Activated CD8-positive, alpha-beta memory T cell treated with anti-CD3 and anti-CD28 coated beads, Interleukin-2, amount 10 ng/mL, durations not matched to agents 7 days and 5 days (primary cell): ENCODE measurements around the gene MBLAC2. TPM values are rescaled to one million over a fixed set of nuclear protein-coding genes. Genes with fewer than 3 reads are reported as not detected.

Experiments used
- ATAC-seq: fragments of 150-1000 bp; cut with Tn5 transposase; one replicate; pipeline ENCODE4 v1.10.0; 2021; ENCODE audit warnings: moderate library complexity
- CTCF ChIA-PET: fragments of 350-600 bp; sonication (Branson Sonifier 250); formaldehyde crosslinking; loops from one replicate; lab custom pipeline; 2021; ENCODE audit warnings: antibody characterized with exemption; lab: Charles Lee
- DNase-seq: peaks from one replicate; pipeline ENCODE4 v3.0.0-alpha.2; 2020
- H3K27ac Mint-ChIP-seq: one replicate; pipeline ENCODE4 v1.8.0; 2021; ENCODE audit warnings: mild to moderate bottlenecking, mixed read lengths
- H3K27me3 Mint-ChIP-seq: one replicate; pipeline ENCODE4 v1.8.0; 2021; ENCODE audit warnings: mixed read lengths
- H3K36me3 Mint-ChIP-seq: one replicate; pipeline ENCODE4 v1.8.0; 2021; ENCODE audit warnings: mild to moderate bottlenecking, mixed read lengths
- H3K4me1 Mint-ChIP-seq: one replicate; pipeline ENCODE4 v1.8.0; 2021; ENCODE audit warnings: mixed read lengths
- H3K4me3 Mint-ChIP-seq: one replicate; pipeline ENCODE4 v1.8.0; 2021; ENCODE audit warnings: mild to moderate bottlenecking, moderate library complexity, mixed read lengths
- H3K9me3 Mint-ChIP-seq: one replicate; pipeline ENCODE4 v1.8.0; 2022; ENCODE audit warnings: low read depth, mixed read lengths
- total RNA-seq, 2 experiments: library from RNA; stranded (reverse); gene quantifications; one replicate each; pipeline ENCODE4 v1.2.3, GENCODE V29; 2021

The MBLAC2 gene
- total RNA-seq, 2 experiments from 2014 or later: 4.7 to 6.0 TPM

DNA sequence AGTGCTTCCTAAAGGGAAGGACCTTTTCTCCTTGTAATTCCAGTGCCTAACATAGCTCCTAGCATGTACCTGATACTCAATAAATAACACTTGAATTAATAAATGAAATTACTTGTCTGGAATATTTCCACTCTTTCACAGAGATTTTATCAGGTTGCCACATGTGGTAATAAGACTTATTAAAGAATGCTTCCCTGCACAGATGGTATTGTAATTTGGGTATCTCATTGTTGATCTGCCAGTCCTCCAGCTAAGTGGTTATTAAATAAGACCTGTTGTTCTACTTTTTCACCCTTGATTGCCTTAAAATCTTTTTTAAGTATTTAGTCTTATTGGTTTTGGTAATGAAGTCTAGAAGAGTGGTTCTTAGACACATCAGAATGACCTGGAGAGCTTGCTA, 36.9 kb downstream of the MBLAC2 start:
- no peak overlapping the region for H3K27ac Mint-ChIP-seq
- no peak for ATAC-seq
- H3K4me3 Mint-ChIP-seq: no peak overlapping the region

DNA sequence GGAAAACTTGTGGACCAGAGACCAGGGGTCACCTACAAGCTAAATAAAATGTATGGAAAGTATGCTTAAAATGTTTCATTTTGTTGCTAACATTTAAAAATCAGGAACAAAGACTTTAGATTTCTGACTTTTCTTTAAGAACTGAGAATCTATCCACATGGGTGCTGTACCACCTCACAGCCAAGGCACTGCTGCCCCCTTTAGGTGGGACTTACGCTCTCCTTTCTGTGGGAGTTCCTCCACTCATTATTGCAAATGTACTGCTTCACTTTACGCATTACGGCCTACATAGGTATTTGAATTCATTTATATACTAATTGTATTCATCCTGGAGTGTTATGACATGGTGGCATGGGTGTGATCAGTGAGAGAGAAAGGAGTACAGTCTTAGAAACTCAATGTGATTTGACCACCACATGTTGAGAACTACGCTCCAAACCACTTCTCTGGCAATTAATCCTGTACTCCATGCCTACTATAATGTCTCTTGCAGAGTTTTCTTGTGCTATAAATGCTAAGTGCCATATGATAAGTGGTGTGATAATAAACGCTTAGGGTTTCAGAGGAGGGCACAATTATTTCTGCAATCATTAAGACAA, 40.4 kb downstream of the MBLAC2 start:
- Mint-ChIP-seq H3K4me1 (no peaks in the 10 kb centered on the region), H3K4me3 (no peak overlapping the region), H3K9me3 (no peaks in the 10 kb centered on the region), H3K27ac (no peak overlapping the region), H3K27me3 (peaks cover 18% of the 10 kb centered on the region), H3K36me3 (no peaks in the 10 kb centered on the region)
- ATAC-seq (peak; percentile 68), DNase-seq (peak; percentile 63)
- CTCF ChIA-PET: interaction anchor here (0.8 to 0.9 kb wide), 2 partner anchors 40 to 1708 kb away, joined by 3 read pairs; partner anchors contain the start of genes MBLAC2 and POLR3G

More for the DNA sequence above, 36.9 kb downstream of the MBLAC2 start:
- peaks cover 18% of the 10 kb centered on the region for H3K27me3 Mint-ChIP-seq
- H3K4me1 Mint-ChIP-seq: peaks cover 8% of the 10 kb centered on the region
- no peaks in the 10 kb centered on the region for H3K9me3 Mint-ChIP-seq
- CTCF ChIA-PET: interaction anchor here (1.0 to 7.1 kb wide), 3 partner anchors 37 to 346 kb away, joined by 3 to 56 read pairs (median 8); partner anchors contain the start of genes LYSMD3, MBLAC2 and POLR3G
- DNase-seq: no peak
- H3K36me3 Mint-ChIP-seq: no peaks in the 10 kb centered on the region

DNA sequence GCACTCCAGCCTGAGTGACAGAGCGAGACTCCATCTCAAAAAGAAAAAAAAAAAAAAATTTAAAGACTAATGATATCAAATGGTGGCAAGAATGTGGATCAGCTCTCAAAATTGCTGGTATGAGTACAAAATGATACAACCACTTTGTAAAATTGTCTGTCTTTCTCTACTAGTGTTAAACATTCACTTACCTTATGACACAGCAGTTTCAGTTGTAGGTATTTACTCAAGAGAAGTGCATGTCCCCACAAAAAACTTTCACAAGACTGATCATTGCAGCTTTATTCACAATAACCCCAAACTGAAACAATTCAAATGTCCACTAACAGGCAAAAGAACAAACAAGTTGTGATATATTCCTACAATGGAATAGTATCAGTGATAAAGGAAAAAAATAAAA, 50.3 kb downstream of the MBLAC2 start:
- no peaks in the 10 kb centered on the region for H3K9me3 Mint-ChIP-seq

DNA sequence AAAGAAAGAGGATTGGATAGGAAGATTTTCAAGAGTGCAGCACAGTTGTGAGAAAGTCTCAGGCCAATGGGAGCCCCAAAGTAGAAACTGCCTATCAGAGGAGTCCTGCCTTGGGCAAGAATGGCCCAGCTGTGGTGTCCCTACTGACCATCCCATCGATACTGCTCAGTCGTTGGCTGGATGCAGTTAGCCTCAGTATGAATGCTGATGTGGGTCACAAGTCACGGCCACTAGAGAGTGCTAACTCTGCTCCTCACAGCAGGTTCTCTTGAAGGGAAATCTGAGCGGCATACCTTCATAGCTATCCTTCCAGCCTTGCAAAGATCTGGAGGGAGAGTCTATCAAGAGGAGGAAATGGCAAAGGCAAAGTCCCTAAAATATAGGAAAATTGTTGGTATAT, 53.4 kb downstream of the MBLAC2 start:
- H3K4me1 Mint-ChIP-seq: peaks cover 2% of the 10 kb centered on the region
- no peak overlapping the region for H3K4me3 Mint-ChIP-seq
- H3K27ac Mint-ChIP-seq: no peak overlapping the region
- ATAC-seq (no peak), DNase-seq (no peak)
- H3K27me3 Mint-ChIP-seq: peaks cover 31% of the 10 kb centered on the region
- CTCF ChIA-PET: interaction anchor here (1.5 to 1.8 kb wide), 2 partner anchors 12 to 363 kb away, joined by 4 read pairs; partner anchors contain the start of gene CETN3
- no peaks in the 10 kb centered on the region for H3K9me3 Mint-ChIP-seq
- no peaks in the 10 kb centered on the region for H3K36me3 Mint-ChIP-seq

More for the DNA sequence above, 50.3 kb downstream of the MBLAC2 start:
- ATAC-seq: no peak
- no peak for DNase-seq
- H3K27me3 Mint-ChIP-seq: peaks cover 38% of the 10 kb centered on the region
- H3K27ac Mint-ChIP-seq: no peak overlapping the region
- H3K4me1 Mint-ChIP-seq: peaks cover 2% of the 10 kb centered on the region
- CTCF ChIA-PET: interaction anchor here (1.0 kb wide), 1 partner anchor 82 kb away, joined by 3 read pairs; no protein-coding TSS in a partner anchor
- H3K4me3 Mint-ChIP-seq: no peak overlapping the region
- no peaks in the 10 kb centered on the region for H3K36me3 Mint-ChIP-seq

DNA sequence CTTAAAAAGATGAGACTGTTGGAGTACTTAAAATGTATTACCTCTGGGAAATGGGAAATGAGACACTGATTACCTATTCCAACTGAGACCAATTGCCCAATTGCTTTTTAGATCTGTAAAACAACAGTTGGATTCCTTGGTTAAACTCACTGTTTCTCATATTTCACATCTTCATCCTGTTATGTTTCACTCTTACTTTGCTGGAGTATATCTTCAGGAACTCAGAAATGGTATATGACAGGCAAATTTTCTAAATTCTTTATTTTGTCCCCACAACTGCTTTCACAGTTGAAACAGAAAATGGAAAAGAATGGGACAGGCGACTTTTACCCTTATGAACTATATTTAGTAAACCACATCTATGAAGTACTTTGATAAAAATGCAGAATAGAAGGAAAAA, 56.4 kb downstream of the MBLAC2 start:
- CTCF ChIA-PET: no interaction called here
- Mint-ChIP-seq H3K4me3 (no peak overlapping the region), H3K36me3 (no peaks in the 10 kb centered on the region), H3K4me1 (no peaks in the 10 kb centered on the region), H3K27me3 (peaks cover 15% of the 10 kb centered on the region), H3K27ac (no peak overlapping the region), H3K9me3 (no peaks in the 10 kb centered on the region)
- ATAC-seq: no peak
- DNase-seq: no peak

DNA sequence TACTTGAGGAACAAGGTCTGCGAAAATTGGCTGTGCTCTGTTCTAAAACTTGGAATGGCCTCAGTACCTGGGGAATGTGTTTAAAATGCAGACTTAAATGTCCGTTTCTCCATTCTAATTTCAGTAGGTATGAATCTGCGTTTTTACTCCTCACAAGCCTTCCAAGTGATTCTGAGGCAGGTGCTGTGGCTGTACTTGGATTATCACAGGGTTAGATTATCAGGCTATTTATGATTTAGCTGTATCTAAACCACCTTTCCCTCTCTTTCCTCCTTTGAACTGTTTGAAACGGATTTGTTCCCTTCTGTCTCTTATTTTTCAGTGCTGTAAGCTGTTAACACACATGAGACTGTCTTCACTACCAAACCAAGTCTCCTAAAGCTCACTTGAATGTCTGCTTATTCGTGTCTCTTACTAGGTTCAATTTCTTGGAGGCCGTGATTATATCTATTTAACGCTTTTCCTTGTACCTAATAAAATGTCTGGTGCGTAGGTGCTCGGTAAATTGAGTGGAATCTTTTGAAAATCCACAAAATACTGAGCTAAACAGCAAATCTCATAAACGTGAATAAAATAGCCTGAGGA, 64.3 kb downstream of the MBLAC2 start:
- CTCF ChIA-PET: interaction anchor here (0.8 to 2.3 kb wide), 4 partner anchors 12 to 145 kb away, joined by 3 to 12 read pairs (median 4); partner anchors contain the start of gene LYSMD3
- no peak for ATAC-seq
- Mint-ChIP-seq H3K4me3 (no peak overlapping the region), H3K36me3 (peaks cover 13% of the 10 kb centered on the region), H3K9me3 (no peaks in the 10 kb centered on the region), H3K27me3 (no peaks in the 10 kb centered on the region), H3K4me1 (peaks cover 18% of the 10 kb centered on the region), H3K27ac (no peak overlapping the region)
- no peak for DNase-seq

DNA sequence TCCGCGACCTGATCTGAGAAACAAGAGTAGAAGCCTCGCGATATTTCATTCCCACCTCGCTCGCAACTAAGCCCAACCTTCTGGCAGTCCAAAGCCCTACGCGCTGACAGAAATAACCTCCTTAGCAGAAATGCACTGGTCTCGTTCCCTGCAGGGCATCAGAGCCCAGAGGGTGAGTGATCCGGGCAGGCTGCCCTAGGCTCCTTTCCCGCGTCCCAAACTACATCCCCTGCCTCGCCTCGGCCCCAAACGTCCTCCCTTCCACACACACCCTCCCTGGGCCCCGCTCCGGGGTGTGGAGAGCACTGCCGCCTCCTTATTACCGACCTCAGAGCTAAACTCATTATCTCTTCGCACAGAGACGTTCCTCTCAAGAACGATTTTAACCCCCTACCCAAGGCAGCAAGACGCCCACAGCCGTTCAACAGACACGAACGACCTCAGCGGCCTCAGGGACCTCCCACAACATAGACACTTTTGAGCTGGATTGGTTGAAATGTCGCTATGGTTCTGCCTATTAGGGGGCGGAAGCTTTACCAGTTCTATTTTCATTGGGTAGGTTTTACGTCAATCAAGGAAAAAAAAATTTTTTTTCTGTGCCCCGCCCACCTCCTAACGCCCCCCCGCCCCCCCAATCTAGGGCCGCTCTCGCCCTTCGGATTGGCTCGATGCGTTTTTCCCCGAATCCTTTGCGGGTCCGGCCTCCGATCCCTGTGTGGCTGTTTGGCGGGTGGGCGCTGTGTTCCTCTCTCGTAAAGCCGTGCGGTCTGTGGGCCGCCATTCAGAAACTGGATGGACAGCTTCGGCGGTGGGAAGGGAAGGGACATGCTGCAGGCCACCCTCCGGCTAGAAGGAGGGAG, 65.0 kb downstream of the MBLAC2 start, which contains the start of gene CETN3:
TSS of gene CETN3 (minus strand) at position 439 of the 860 bp plus-strand sequence. CDS start at position 344, 95 bp downstream.
- Mint-ChIP-seq H3K4me1 (peaks cover 20% of the 10 kb centered on the region), H3K9me3 (no peaks in the 10 kb centered on the region), H3K27me3 (no peaks in the 10 kb centered on the region), H3K27ac (no peak within 1 kb of the TSS), H3K4me3 (no peak within 1 kb of the TSS), H3K36me3 (peaks cover 18% of the 10 kb centered on the region)
- DNase-seq (peak; percentile 95), ATAC-seq (peak; percentile 95)
- CTCF ChIA-PET: interaction anchor here (1.0 to 2.3 kb wide), 3 partner anchors 13 to 144 kb away, joined by 4 to 12 read pairs (median 4); partner anchors contain the start of gene LYSMD3

DNA sequence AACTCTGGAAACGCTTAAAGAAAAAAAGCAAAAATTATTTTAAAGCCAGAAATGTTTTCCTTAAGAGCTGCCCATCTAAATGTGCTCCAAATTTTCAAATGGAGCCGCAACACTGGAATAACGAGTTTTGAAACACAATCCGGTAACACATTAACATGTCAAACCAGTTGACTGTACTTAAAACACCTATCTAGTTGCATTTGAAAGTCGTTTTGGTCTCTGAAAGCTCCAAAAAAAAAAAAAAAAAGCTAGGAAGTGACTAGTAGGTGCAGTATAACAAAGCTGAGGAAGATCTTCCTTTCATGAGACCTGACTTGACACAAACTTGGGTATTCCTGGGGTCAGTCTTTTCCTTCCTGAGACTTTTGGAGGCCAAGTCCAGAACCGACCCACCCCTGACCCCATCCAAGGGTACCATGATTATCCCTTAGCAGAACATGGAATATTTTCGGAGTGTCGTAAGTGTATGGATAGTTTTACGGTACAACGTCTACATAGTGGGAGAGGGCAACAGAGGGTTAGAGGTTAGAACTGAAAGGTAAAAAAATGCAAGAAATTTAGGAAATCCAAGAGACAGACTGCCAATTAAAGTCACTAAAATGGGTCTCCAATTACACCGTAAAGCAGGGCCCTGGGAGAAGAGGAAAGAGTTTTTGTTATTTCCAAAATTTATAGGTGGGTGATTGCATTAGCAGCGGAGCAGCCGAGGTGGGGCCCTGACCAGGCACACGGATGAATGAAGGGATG, 65.8 kb downstream of the MBLAC2 start:
- no peak for DNase-seq
- no peak for ATAC-seq
- Mint-ChIP-seq H3K27ac (no peak overlapping the region), H3K9me3 (no peaks in the 10 kb centered on the region), H3K36me3 (peaks cover 20% of the 10 kb centered on the region), H3K4me3 (no peak overlapping the region), H3K27me3 (no peaks in the 10 kb centered on the region), H3K4me1 (peaks cover 20% of the 10 kb centered on the region)
- CTCF ChIA-PET: interaction anchor here (1.0 to 2.3 kb wide), 2 partner anchors 13 to 121 kb away, joined by 4 to 12 read pairs; partner anchors contain the start of gene LYSMD3

Other genes starting within 250 kb of the MBLAC2 start
- gene CETN3, start 65.0 kb downstream of the MBLAC2 start, total RNA-seq: 10 to 100 TPM; 28.0 TPM
- 10 to 100 TPM in 1 of 2 experiments, 1 to 10 TPM in 1; 8.6 to 10.4 TPM for gene POLR3G, start 93 bp upstream of the MBLAC2 start, total RNA-seq
- gene LYSMD3, start 54.8 kb upstream of the MBLAC2 start, total RNA-seq: 10 to 100 TPM; 15.5 to 16.8 TPM
- gene ADGRV1, start 84.0 kb upstream of the MBLAC2 start, total RNA-seq: under 1 TPM in 1 of 2 experiments, not detected in 1; 0.18 TPM